ENCODE data around the gene MARK3. TPM values are rescaled to one million over a fixed set of nuclear protein-coding genes. Genes with fewer than 3 reads are reported as not detected.

The MARK3 gene
- total RNA-seq, result 59.5 TPM

DNA sequence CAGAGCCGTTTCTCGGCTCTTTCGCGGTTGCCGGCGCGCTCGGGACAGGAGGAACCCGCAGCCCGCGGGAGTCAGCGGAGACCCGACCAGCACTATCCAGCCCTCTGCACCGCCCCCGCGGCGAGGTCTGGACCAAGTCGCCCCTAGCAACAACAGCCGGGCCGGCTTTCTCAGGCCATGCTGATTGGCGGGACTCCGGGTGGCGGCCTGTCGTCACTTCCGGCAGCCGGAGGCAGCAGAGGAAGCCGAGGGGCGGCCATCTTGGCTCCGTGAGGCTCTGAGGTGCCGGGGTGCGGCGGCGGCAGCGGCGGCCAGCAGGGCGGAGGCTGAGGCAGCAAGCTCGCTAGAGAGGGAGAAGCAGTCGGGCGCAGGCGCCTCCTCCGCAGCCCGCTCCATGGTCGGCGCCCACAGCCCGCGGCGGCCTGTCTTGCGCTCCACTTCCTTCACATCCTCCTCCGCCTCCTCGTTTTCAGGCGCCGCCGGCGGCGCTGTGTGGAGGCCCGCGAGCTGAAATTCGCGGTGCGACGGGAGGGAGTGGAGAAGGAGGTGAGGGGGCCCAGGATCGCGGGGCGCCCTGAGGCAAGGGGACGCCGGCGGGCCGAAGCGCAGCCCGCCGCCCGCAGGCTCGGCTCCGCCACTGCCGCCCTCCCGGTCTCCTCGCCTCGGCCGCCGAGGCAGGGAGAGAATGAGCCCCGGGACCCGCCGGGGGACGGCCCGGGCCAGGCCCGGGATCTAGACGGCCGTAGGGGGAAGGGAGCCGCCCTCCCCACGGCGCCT, at the start of gene MARK3:
TSS of gene MARK3 (plus strand) at position 264 of the 777 bp plus-strand sequence. CDS start 615 bp downstream, outside the sequence.
- H3K27me3 ChIP-seq (ENCODE audit: control insufficient read depth in 3 of 3, insufficient read depth in 3 of 3, low read length in 3 of 3), result no peaks in the 10 kb centered on the region
- peak within 1 kb of the TSS; percentile 97 for H3K27ac ChIP-seq (ENCODE audit: low read depth, low read length)
- peaks cover 22 to 29% (median 24%) of the 10 kb centered on the region in 3 donors for H3K4me1 ChIP-seq (ENCODE audit: control insufficient read depth in 3 of 3, insufficient read depth in 3 of 3, low read length in 3 of 3)
- no peaks in the 10 kb centered on the region for H3K9me3 ChIP-seq (ENCODE audit: control insufficient read depth in 3 of 3, low read length in 3 of 3)
- peaks cover 0 to 2% (median 0%) of the 10 kb centered on the region in 3 donors for H3K36me3 ChIP-seq (ENCODE audit: control insufficient read depth in 3 of 3, insufficient read depth in 3 of 3, low read length in 3 of 3)
- H3K9ac ChIP-seq (ENCODE audit: low read depth in 1 of 3, low read length in 3 of 3), result peak within 1 kb of the TSS; percentile 81 to 98 (median 96)
- peak within 1 kb of the TSS; percentile 91 to 98 (median 92) for H3K4me3 ChIP-seq (ENCODE audit: low read length in 3 of 3)

DNA sequence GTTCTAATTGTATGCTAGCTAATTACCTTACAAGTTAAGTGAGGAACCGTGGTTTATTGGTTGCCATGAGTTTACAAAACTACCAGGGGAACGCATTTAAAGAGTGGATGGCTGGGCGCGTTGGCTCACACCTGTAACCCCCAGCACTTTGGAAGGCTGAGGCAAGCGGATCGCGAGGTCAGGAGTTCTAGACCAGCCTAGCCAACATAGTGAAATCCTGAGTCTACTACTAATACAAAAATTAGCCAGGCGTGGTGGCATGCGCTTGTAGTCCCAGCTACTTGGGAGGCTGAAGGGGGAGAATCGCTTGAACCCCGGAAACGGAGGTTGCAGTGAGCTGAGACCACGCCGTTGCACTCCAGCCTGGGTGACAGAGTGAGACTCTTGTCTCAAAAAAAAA, 49.0 kb upstream of the MARK3 start:
- no peak overlapping the region for H3K9ac ChIP-seq (ENCODE audit: low read depth in 1 of 3, low read length in 3 of 3)
- no peaks in the 10 kb centered on the region for H3K27me3 ChIP-seq (ENCODE audit: control insufficient read depth in 3 of 3, insufficient read depth in 3 of 3, low read length in 3 of 3)
- H3K4me3 ChIP-seq (ENCODE audit: low read length in 3 of 3), result peak overlapping the region in 1 of 3 donors; percentile 86
- peaks cover 15 to 30% (median 26%) of the 10 kb centered on the region in 3 donors for H3K4me1 ChIP-seq (ENCODE audit: control insufficient read depth in 3 of 3, insufficient read depth in 3 of 3, low read length in 3 of 3)
- H3K27ac ChIP-seq (ENCODE audit: low read depth, low read length), result no peak overlapping the region
- peaks cover 56 to 63% (median 59%) of the 10 kb centered on the region in 3 donors for H3K36me3 ChIP-seq (ENCODE audit: control insufficient read depth in 3 of 3, insufficient read depth in 3 of 3, low read length in 3 of 3)
- no peaks in the 10 kb centered on the region for H3K9me3 ChIP-seq (ENCODE audit: control insufficient read depth in 3 of 3, low read length in 3 of 3)

DNA sequence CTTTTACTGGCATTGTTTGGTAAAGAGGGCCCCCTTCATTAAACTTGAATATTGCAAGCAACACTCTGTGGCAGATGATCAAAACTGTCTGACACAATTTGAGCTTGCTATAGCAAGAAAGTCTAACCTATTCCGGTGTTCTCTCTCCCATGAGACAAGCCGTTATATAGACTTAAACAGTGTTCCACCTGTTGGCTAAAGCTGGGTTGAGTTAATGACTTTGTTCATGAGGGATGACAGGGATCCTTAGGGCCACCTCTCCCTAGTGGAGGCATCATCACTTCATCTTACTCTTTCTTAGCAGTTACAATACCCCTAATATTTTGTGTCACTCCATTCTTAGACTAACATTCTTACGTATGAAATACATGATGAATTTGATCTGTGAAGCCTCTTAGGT, 47.4 kb upstream of the MARK3 start:
- no peak overlapping the region for H3K27ac ChIP-seq (ENCODE audit: low read depth, low read length)
- peaks cover 11 to 22% (median 17%) of the 10 kb centered on the region in 3 donors for H3K4me1 ChIP-seq (ENCODE audit: control insufficient read depth in 3 of 3, insufficient read depth in 3 of 3, low read length in 3 of 3)
- peaks cover 66 to 76% (median 75%) of the 10 kb centered on the region in 3 donors for H3K36me3 ChIP-seq (ENCODE audit: control insufficient read depth in 3 of 3, insufficient read depth in 3 of 3, low read length in 3 of 3)
- no peaks in the 10 kb centered on the region for H3K9me3 ChIP-seq (ENCODE audit: control insufficient read depth in 3 of 3, low read length in 3 of 3)
- H3K9ac ChIP-seq (ENCODE audit: low read depth in 1 of 3, low read length in 3 of 3), result no peak overlapping the region
- no peak overlapping the region for H3K4me3 ChIP-seq (ENCODE audit: low read length in 3 of 3)
- no peaks in the 10 kb centered on the region for H3K27me3 ChIP-seq (ENCODE audit: control insufficient read depth in 3 of 3, insufficient read depth in 3 of 3, low read length in 3 of 3)

DNA sequence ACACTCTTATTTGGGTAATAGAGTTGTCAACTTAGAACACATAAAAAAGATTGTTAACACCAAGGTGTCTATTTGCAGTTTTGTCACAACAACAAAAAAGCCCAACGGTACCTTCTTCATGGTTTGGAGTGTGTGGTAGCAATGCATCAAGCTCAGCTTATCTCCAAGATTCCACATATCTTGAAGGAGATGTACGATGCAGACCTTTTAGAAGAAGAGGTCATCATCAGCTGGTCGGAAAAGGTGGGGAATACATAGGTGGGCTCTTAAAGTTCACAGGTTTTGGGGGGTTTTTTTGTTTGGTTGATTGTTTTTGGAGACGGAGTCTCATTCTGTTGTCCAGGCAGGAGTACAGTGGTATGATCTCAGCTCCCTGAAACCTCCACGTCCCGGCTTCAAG, 45.7 kb upstream of the MARK3 start:
- H3K4me1 ChIP-seq (ENCODE audit: control insufficient read depth in 3 of 3, insufficient read depth in 3 of 3, low read length in 3 of 3), result peaks cover 11 to 22% (median 14%) of the 10 kb centered on the region in 3 donors
- no peak overlapping the region for H3K27ac ChIP-seq (ENCODE audit: low read depth, low read length)

DNA sequence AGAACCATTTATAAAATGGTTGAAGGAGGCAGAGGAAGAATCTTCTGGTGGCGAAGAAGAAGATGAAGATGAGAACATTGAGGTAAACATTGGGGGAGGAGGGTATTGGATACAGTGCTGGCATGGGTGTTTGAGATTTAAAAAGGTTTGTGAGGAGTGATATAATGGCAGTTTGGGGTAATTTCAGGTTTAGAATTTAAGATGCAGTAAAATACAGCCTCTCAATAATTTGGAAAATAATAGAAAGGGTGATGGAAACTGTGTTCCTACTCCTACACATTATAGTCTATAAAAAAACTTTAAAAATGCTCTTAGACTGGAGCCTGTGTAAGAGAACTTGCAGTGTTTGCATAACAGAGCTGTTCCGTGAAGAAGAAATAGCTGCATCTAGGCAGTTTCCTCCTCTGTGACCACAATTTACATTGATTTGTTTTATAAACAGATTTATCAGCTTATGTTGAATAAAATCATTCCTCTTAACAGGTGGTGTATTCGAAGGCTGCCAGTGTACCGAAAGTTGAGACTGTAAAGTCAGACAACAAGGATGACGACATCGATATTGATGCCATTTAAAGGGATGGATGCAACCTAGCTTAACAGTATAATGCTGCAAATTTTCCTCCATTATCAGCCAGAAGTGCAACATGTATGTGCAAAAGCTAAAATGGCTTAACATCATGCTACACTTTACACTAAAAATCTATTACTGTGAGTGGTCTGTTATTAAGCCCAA, 44.6 kb upstream of the MARK3 start:
- Histone ChIP-seq H3K9ac (ENCODE audit: low read depth in 1 of 3, low read length in 3 of 3) (no peak overlapping the region), H3K27me3 (ENCODE audit: control insufficient read depth in 3 of 3, insufficient read depth in 3 of 3, low read length in 3 of 3) (no peaks in the 10 kb centered on the region), H3K4me1 (ENCODE audit: control insufficient read depth in 3 of 3, insufficient read depth in 3 of 3, low read length in 3 of 3) (peaks cover 7 to 16% (median 8%) of the 10 kb centered on the region in 3 donors), H3K9me3 (ENCODE audit: control insufficient read depth in 3 of 3, low read length in 3 of 3) (no peaks in the 10 kb centered on the region), H3K4me3 (ENCODE audit: low read length in 3 of 3) (no peak overlapping the region), H3K36me3 (ENCODE audit: control insufficient read depth in 3 of 3, insufficient read depth in 3 of 3, low read length in 3 of 3) (peaks cover 80 to 93% (median 88%) of the 10 kb centered on the region in 3 donors), H3K27ac (ENCODE audit: low read depth, low read length) (no peak overlapping the region)

More for the DNA sequence above, 45.7 kb upstream of the MARK3 start:
- H3K9me3 ChIP-seq (ENCODE audit: control insufficient read depth in 3 of 3, low read length in 3 of 3), result no peaks in the 10 kb centered on the region
- no peak overlapping the region for H3K9ac ChIP-seq (ENCODE audit: low read depth in 1 of 3, low read length in 3 of 3)
- peaks cover 81 to 94% (median 91%) of the 10 kb centered on the region in 3 donors for H3K36me3 ChIP-seq (ENCODE audit: control insufficient read depth in 3 of 3, insufficient read depth in 3 of 3, low read length in 3 of 3)
- no peaks in the 10 kb centered on the region for H3K27me3 ChIP-seq (ENCODE audit: control insufficient read depth in 3 of 3, insufficient read depth in 3 of 3, low read length in 3 of 3)
- H3K4me3 ChIP-seq (ENCODE audit: low read length in 3 of 3), result no peak overlapping the region

DNA sequence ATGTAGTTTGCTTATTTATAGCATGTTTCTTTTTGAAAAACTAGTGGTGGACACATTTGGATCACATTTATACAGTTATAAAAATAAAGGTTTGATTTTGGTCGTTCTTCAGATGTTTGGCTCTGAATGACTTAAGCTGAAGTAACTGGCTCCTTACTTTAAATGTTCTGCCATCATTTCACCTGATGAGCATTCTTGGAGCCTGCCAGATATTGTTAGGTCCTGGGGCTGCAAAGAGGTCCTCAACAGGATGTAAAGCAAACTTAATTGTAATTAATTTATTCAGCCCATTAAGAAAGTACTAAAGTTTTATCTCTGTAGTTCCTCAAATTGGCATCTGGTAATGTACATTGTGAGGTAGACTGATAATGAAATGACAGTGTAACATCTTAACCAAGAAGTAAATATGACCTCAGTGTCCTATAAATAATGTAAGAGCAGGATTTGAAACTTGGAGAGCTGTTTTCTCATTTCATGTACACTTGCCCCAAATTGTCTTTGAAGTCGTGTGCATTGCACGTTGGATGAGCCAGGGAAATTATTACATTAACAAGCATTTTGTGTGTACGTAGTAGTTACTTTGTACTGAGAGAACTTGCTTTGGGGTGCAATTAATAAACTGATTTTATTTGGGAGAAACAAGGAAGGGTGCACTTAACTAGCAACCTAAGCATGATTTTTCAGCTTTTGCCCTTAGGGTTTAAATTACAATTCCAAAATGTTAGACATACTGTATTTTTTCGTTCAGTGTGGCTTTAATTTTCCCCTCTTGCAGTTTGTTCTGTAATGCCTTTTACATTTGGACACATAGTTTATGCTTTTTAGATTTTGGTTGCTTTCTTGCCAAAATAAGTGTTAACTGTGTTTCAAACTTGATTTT, 43.7 kb upstream of the MARK3 start:
- Histone ChIP-seq H3K36me3 (ENCODE audit: control insufficient read depth in 3 of 3, insufficient read depth in 3 of 3, low read length in 3 of 3) (peaks cover 73 to 85% (median 79%) of the 10 kb centered on the region in 3 donors), H3K9ac (ENCODE audit: low read depth in 1 of 3, low read length in 3 of 3) (no peak overlapping the region), H3K4me1 (ENCODE audit: control insufficient read depth in 3 of 3, insufficient read depth in 3 of 3, low read length in 3 of 3) (peaks cover 0 to 7% (median 0%) of the 10 kb centered on the region in 3 donors), H3K27ac (ENCODE audit: low read depth, low read length) (no peak overlapping the region), H3K4me3 (ENCODE audit: low read length in 3 of 3) (no peak overlapping the region), H3K27me3 (ENCODE audit: control insufficient read depth in 3 of 3, insufficient read depth in 3 of 3, low read length in 3 of 3) (no peaks in the 10 kb centered on the region), H3K9me3 (ENCODE audit: control insufficient read depth in 3 of 3, low read length in 3 of 3) (no peaks in the 10 kb centered on the region)

DNA sequence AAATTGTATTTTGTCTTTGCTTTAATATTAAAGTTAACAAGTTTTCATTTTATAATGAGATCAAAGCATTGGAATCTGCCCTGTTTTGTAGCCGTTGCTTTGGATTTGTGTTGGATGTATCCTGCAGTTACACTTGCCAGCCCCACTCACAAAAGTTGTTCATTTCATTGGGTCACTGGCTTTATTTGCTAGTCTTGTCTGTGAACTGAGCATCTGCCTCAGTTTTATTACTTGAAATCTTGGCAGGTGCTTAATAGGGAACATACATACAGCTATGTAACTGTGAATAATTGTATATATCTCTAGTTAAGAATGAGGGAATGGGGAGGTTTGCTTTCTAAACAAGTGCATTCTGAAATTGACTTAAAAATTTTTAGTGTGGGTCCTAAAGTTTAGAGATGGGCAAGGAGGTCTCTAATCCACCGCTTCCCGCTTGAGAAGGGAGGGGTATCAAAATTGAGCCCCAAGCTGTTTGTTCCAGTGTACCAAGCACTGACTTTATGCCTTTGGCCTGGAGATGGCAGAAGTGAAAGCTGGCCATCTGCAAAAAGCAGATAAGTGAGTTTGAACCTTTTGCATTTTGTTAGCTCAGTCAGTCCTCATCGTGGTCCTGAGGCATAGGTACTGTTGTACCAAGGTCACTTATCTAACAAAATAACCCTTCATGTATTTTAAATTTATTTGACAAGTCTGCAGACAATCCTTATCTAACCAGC, 41.9 kb upstream of the MARK3 start:
- H3K9me3 ChIP-seq (ENCODE audit: control insufficient read depth in 3 of 3, low read length in 3 of 3), result no peaks in the 10 kb centered on the region
- H3K36me3 ChIP-seq (ENCODE audit: control insufficient read depth in 3 of 3, insufficient read depth in 3 of 3, low read length in 3 of 3), result peaks cover 57 to 66% (median 61%) of the 10 kb centered on the region in 3 donors
- no peak overlapping the region for H3K9ac ChIP-seq (ENCODE audit: low read depth in 1 of 3, low read length in 3 of 3)
- H3K27ac ChIP-seq (ENCODE audit: low read depth, low read length), result no peak overlapping the region
- no peak overlapping the region for H3K4me3 ChIP-seq (ENCODE audit: low read length in 3 of 3)
- H3K27me3 ChIP-seq (ENCODE audit: control insufficient read depth in 3 of 3, insufficient read depth in 3 of 3, low read length in 3 of 3), result no peaks in the 10 kb centered on the region
- peaks cover 0 to 5% (median 0%) of the 10 kb centered on the region in 3 donors for H3K4me1 ChIP-seq (ENCODE audit: control insufficient read depth in 3 of 3, insufficient read depth in 3 of 3, low read length in 3 of 3)

DNA sequence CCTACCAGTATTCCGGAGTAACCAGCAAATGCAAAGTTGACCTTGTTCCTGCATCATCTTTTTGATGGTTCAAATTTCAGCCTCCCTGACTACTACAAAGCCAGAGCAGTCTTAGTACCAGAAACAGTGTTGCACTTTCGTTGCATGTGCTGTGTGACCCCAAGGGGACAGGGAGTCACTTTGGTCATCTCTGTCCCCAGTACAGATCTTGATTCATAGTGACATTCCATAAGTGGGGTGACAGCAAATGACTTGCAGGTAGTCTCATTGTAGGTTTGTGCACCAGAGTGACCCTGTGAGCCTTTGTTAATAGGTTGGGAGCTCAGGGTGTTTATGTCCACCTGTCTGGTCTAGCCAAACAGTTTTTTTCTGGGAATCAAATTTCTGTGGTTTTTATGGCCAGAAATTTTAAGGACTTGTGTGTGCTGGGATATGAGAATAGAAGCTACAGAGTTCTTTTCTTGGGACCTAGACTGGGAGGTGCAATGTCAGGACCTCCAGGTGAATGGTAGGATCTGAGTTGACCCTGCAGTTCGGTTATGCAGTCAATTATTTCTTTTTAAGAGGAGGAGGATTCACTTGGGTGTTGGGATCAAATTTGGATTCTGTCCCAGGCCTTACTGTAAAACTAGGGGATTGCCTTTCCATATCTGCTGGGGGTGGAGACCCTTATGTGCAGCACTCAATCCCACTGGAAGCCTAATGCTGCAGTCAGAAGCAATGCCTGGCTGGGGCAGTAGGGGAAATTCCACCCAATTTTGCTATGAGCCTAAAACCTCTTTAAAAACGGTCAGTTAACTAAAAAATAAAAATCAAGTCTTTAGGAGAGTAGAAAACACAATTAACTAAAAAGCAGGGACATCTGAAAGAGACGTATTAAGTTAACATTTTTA, 41.1 kb upstream of the MARK3 start:
- Histone ChIP-seq H3K4me1 (ENCODE audit: control insufficient read depth in 3 of 3, insufficient read depth in 3 of 3, low read length in 3 of 3) (peaks cover 0 to 5% (median 0%) of the 10 kb centered on the region in 3 donors), H3K9me3 (ENCODE audit: control insufficient read depth in 3 of 3, low read length in 3 of 3) (no peaks in the 10 kb centered on the region), H3K27me3 (ENCODE audit: control insufficient read depth in 3 of 3, insufficient read depth in 3 of 3, low read length in 3 of 3) (no peaks in the 10 kb centered on the region), H3K4me3 (ENCODE audit: low read length in 3 of 3) (no peak overlapping the region), H3K36me3 (ENCODE audit: control insufficient read depth in 3 of 3, insufficient read depth in 3 of 3, low read length in 3 of 3) (peaks cover 49 to 58% (median 53%) of the 10 kb centered on the region in 3 donors), H3K27ac (ENCODE audit: low read depth, low read length) (no peak overlapping the region), H3K9ac (ENCODE audit: low read depth in 1 of 3, low read length in 3 of 3) (no peak overlapping the region)

Data from skeletal muscle tissue (tissue), 4 donors.